Cardiac ventricle fibroblast (primary cell): ENCODE measurements around the gene NUP35. TPM values are rescaled to one million over a fixed set of nuclear protein-coding genes. Genes with fewer than 3 reads are reported as not detected.

ENCODE experiments used
- total RNA-seq: library from RNA; depleted of rRNA; stranded (reverse); fragments of >200 nt; gene quantifications from 2 replicates; pipeline ENCODE4 v1.2.3, GENCODE V29; 2015

Gene NUP35, protein sequence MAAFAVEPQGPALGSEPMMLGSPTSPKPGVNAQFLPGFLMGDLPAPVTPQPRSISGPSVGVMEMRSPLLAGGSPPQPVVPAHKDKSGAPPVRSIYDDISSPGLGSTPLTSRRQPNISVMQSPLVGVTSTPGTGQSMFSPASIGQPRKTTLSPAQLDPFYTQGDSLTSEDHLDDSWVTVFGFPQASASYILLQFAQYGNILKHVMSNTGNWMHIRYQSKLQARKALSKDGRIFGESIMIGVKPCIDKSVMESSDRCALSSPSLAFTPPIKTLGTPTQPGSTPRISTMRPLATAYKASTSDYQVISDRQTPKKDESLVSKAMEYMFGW
- total RNA-seq: 5.6 and 6.7 TPM in 2 replicates

DNA sequence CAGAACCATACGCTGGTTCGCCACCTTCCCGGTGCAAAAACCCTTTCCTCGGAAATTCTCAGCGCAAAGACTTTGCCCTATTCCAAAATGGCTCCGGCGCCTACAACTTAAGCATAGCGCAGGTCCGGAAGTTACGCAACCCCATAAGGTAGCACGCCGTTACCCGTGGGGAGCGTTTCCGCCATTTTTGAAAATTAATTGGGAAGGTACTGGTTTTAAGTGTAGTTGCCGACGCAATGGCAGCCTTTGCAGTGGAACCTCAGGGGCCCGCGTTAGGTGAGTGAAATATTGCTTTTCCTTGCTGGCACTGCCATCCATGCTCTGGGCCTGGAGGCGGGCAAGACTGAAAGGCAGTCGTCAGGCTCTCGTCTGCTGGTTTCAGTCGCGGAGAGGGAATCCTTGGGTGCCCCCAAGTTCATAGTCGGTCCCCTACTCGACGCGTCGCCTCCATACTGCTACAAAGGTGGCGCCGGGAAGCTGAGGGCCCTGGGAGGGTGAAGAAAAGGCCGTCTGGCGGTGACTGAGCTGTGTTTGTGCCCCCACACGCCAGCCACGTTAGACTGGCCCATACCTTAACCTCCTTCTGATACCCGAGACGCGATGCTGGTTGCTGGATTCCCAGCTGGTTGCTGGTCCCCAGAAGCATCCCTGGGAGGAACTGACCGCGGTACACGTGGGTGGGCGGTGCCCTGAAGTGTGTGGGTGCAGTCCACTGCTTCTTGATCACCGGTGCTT, at the start of gene NUP35:
TSS of gene NUP35 (plus strand) at position 222 of the 735 bp plus-strand sequence. CDS start at position 237, 15 bp downstream.

DNA sequence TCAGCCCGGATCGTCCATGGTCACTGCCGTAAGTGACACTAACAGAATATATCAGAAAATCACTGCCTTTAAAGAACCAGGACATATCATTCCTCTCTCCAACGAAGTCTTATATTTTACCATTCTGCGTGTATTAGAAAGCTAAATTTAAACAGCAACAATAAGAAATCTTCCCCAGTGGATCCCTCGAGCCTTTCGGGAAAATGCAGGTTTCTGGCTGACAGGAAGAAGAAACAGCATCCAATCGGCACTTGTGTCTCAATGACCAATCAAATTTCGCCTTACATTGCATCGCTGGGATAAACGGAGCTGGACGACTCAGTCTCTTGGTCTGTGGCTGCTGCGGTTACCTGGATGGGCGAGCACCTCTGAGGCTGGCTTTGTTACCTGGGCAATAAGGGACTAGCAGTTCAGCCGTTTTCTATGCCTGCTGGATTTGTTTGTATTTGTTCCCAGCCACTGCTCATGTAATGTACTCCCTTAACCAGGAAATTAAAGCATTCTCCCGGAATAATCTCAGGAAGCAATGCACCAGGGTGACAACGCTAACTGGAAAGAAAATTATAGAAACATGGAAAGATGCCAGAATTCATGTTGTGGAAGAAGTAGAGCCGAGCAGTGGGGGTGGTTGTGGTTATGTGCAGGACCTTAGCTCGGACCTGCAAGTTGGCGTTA, 45.6 kb upstream of the NUP35 start, which contains the start of gene DUSP19:
TSS of gene DUSP19 (plus strand) at position 284 of the 675 bp plus-strand sequence. CDS start at position 471, 187 bp downstream.

Other genes with a start within 250 kb of the NUP35 start
- gene NCKAP1, start 86.0 kb upstream of the NUP35 start, total RNA-seq: 72.5 and 132 TPM in 2 replicates
- gene DUSP19, start 45.7 kb upstream of the NUP35 start, total RNA-seq: 1.9 and 4.2 TPM in 2 replicates